ENCODE results near the gene VENTX.
"Not testable (repeated sequence)": the region's sequence is repeated elsewhere in the genome, so short reads cannot be mapped to it uniquely, and the experiment has no call there.

Gene VENTX

DNA sequence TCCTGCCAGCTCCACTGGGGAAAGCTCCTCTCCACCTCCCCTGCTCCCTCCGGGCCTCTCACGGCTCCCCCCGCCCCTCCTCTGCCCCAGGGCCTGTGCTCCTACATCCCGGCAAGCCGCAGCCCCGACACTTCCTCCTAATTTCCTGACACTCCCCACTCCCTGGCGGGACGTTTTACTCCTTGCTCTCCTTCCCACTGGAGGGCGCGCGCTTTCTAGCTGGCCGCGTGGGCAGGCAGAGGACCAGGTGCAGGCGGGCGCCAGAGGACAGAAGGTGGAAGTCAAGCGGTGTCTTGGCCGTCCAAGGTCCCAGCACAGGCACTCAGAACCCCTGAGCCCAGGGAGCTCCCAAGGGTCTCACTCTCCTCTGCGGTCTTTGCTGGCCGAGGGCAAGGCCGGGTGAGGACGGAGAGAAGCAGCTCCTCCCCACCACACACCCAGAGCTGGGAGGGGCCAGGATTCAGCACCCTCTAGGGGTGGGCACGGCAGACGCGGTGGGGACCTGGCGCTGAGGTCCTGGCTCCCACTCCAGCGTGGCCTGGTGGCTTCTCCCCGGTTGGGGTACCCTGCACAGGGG, 19.9 kb downstream of the VENTX start:
- peak; percentile 14 for DNase-seq (ENCODE audit: low spot score)

DNA sequence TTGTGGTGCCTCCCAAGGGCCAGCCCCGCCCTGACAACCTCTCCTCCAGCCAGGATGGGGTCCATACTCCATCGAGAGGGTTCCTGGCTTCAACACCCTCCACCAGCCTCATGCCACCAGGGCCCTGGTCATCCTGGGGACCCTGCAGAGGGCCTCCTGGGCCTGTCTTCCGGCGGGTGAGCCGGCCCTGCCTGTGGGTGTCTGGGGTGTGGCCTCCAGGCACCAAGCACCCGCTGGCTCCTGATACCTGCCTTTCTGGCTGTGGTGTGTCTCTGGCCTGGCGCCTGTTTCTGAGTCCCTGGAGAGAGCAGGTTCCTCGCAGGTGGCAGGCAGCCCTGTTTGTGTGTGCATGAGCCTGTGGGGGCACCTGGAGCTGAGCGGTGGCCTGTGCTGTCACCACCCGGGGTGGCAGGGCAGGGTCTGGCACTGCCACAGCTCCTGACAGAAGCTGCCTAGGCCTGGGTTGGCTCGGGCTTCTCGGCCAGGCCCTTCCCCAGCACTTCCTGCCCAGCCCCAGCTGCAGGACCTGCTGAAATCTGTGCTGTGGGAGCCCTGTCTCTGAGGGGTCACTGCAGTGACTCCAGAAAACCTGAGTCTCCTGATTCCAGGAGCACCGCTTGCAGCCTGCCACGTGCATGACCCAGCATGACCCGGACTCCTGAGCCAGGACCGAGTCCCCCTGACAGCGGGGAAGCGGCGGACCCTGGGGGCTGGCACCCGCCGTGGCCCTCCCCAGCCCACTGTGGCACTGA, 20.6 kb downstream of the VENTX start:
- DNase-seq (ENCODE audit: low spot score) = peak; percentile 43

DNA sequence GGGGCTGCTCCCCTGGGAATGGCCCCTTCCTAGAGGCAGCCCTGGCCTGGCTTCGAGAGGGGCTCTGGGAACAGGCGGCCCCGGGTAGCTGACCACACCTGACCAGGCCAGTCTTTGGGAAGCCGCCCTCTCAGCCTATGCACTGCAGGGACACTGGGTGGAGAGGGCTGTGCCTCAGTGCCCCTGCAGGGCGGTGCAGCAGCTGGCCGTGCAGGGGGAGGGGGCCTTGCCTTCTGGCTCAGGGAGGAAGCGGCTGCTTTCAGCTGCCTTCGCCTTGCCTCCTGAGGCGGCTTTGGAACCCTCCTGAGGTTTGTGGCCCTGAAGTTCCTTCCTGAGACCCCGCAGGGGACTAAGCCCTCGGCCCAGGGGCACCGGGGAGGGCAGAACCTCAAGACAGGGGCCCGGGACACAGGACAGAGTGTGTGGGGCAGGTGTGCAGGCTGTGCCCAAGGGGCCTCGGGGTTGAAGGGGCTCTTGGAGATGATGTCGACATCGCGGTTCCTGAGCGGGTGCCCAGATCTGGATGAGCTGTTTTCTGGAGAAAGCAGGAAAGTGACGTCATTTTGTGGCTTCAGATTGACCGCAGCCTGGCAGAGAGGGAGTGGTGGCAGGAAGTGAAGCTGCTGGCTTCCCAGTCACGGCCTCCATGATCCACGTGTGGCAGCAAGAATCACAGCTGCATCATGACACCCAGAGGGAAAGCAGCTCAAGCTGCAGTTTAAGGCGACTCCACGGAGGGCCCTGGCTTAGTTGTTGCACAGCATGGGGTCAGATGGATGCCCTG, 21.4 kb downstream of the VENTX start:
- DNase-seq (ENCODE audit: low spot score) = peak; percentile 95

DNA sequence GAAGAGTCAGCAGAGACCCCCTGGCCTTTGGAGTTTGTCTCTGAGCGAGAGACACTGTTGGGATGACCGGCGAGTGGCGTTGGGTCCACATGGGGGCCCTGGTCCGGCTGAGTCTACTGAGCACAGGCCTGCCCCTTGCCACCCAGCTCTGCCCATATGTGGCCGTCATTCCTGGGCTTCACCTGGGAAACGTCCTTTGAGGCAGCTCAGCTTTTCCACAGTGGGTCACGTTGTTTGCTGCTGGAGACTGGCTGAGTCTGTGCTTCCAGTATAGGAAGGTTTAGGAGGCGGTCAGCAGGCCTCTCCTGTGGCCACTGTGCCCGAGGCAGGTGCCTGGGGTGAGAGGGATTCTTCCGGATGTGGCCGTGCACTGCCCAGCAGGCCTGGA, 21.9 kb downstream of the VENTX start:
- no peak for DNase-seq (ENCODE audit: low spot score)

DNA sequence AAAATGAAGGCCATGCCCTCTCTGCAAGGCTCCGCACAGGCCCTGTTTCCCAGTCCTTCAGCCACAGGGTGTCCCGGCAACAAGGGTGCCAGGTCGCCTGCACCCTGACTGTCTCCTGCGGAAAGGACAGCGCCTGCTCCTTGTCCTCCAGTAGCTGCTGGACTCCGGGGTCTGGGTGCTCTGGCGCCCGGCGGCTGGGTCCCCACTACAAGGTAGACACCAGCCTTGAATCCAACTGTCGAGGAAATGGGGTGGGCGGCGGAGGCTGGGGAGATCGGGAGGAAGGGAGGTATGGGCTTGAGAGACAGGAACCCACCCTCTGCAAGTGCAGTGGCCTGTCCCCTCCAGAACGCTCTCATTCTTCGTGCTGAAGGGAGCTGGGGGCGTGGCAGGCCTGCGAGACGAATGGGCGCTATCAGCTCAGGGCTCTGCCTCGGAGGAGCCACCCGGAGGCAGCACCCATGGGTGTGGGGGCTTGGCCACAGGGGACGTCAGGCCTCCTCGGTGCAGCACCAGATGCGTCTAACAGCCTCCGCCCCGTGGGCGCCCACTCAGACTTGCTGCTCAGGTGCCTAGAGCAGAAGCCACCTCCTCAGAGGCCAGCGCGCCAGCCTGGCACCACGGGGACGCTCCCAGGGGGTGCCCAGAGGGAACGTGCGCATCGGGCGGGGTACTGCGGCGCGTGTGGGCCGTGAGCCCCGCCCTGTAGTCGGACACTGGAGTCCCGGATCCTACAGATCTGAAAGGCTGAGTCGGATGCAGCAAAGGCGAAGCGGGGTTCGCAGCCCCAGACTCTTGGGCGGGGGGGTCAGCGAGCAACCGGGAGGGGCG, 23.5 kb downstream of the VENTX start:
- DNase-seq (ENCODE audit: low spot score) = peak; percentile 64

DNA sequence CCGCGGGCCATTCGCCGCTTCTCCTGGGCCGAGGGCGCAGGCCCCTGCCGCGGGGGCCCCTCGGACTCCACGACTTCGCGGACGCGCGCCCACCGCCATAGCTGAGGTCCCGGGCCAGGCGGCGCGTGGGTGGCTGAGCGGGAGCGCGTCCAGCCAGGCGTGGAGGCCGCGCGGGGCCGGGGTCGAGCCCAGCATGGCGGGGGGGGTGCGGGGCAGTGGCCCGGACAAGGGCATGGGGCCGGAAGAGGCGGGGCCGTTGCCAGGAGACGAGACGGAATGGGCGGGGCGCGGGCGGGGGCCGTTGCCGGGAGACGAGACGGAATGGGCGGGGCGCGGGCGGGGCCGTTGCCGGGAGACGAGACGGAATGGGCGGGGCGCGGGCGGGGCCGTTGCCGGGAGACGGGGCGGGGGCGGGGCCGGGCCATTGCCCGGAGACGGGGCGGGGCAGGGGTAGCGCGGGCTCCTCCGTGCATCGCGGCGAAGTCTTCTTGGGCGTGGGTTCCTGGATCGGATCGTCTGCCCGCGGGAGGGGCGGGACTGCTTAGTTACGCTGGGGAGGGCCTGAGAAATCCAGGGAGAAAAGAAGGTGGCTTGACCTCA, 24.2 kb downstream of the VENTX start:
- peak; percentile 88 for DNase-seq (ENCODE audit: low spot score)

DNA sequence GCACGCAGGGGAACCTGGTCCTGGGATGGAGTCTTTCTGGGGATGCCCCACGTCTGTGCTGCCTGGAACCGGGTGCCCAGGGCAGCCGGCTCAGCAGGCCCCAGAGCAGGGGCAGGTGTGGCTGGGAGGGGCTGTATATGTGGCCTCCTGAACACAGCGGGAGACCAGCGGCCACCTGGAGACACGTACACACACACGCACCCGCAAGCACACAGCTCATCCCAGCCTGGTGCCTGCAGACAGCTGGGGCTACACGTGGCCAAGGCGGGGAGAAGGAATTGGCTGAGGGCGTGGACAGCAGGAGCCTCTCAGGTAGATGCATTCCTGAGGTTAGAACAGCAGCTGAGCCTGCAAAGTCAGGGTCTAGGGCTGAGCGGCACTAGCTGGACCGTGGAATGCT, 25.0 kb downstream of the VENTX start:
- no peak for DNase-seq (ENCODE audit: low spot score)

DNA sequence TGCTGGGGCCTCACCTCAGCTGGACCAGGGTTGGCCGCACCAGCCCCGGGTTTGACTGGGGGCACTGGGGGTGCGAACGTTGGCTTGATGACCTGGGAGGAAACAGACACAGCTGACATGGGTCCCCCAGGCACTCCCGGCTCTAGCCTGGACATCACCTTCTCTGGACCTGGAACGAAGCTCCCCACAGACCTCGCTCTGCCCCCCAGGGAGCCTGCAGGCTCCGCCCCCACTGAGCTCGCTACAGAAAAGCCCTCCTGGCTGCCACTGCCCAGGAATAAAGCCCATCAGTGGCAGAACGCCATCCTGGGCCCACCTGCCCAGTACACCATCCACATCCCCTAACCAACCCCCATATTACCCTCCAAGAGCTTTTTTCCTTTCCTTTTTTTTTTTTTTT, 26.0 kb downstream of the VENTX start:
- DNase-seq (ENCODE audit: low spot score) = no peak

DNA sequence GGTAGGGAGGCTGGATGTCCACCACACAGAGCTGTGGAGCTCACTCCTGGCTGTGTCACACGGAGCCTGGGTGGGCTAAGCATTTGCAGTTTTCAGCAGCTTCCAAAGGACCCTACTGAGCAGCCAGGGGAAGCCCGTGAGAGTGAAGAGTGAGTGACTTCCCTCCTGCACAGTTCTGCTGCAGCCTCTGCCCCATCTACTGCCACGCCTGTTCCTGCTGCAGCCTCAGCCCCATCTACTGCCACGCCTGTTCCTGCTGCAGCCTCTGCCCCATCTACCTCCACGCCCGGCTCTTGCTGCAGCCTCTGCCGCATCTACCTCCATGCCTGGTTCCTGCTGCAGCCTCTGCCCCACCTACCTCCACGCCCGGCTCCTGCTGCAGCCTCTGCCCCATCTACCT, 26.8 kb downstream of the VENTX start:
- peak; percentile 68 for DNase-seq (ENCODE audit: low spot score)

DNA sequence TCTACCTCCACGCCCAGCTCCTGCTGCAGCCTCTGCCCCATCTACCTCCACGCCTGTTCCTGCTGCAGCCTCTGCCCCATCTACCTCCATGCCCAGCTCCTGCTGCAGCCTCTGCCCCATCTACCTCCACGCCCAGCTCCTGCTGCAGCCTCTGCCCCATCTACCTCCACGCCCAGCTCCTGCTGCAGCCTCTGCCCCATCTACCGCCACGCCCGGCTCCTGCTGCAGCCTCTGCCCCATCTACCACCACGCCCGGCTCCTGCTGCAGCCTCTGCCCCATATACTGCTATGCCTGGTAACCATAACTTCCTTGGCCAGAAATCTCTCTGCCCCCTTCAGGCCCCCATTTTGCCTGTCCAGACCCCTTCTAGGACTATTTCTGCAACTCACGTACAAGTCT, 27.4 kb downstream of the VENTX start:
- DNase-seq (ENCODE audit: low spot score) = not testable (repeated sequence)

DNA sequence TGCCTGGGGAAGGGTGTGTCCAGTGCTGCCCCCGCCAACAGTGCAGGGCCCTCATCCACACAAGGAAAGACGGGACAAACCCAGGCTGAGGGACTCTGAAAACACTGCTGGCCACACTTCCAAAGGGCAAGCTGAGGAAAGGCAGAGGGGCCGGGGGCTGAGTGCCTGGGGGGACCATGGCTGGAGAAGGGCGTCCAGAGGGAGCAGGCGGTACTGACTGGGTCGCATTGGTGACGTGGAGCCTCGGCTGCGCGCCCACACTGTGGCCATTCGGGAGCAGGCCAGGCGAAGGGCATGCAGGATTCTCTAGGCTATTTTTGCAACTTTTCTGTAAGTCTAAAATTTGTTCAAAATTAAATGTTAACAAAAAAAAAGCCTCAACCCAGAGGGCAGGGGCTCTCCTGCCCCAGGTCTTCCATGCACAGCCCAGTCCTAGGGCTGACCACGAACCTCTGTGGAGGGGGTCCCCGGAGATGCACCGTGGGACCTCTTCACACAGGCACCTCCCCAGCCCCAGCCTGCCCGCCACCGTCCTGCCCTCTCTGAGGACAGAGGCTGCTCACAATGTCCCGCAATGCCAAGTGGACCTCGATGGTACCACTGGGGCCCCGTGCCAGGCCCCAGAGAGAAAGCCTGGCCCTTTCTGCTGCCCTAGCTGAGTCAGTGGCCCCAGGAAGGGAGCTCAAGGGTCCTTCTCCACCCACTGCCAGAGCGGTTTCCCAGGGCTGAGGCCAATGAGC, 28.6 kb downstream of the VENTX start:
- DNase-seq (ENCODE audit: low spot score) = no peak

DNA sequence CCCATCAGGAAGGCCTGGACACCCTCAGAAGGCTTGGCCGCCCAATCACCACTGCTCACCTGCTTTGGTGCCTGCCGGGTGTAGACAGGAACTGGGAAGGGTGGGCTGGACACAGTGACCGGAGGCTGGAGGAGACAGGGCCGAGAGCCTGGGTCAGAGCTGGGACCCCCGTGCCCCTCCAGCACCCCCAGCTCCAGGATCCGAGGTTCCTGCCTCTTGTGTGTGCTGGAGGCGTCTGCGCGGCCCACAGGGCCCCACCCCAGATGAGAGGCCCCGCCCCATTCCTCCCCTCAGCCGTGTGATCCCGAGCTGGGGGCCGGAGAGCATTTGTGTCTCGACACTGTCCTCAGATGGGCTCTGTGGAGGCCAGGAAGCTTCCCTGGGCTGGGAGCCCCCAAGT, 29.6 kb downstream of the VENTX start:
- DNase-seq (ENCODE audit: low spot score) = no peak

DNA sequence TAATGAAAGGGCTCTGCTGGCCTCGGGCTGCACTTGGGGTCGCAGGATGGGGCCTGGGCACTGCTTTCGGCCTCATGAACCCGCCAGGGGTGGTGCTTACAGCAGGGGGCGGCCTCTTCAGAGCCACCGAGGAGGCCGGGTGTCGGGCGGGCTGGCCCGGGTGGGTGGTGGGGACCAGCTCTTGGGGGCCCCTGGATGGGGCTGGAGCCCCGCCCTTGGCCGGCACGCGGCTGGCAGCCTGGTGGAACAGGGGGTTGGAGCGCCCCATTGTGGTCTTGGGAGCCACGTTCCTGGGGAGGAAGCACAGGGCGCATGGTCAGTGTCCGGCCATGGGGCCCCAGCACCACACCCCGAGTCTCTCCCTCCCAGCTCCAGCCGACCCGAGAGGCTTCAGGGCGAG, 30.2 kb downstream of the VENTX start:
- DNase-seq (ENCODE audit: low spot score) = no peak

DNA sequence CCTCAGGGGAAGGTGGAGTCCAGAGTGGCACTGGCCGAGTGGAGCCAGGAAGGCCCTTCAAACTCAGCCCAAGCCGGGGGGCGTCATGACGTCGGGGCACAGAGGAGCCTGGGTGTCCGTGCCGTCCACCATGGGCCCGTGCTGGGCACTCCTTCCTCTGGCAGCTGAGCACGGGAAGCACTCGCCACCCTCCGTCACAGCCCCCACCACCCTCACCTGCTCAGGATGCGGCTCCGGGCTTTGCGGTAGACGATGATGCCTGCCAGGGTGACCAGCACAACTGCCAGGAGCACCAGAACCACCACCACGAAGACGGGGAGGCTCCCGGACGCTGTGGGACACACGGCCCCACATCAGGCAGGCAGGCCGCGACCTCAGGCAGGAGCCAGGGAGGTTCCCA, 30.9 kb downstream of the VENTX start:
- no peak for DNase-seq (ENCODE audit: low spot score)

DNA sequence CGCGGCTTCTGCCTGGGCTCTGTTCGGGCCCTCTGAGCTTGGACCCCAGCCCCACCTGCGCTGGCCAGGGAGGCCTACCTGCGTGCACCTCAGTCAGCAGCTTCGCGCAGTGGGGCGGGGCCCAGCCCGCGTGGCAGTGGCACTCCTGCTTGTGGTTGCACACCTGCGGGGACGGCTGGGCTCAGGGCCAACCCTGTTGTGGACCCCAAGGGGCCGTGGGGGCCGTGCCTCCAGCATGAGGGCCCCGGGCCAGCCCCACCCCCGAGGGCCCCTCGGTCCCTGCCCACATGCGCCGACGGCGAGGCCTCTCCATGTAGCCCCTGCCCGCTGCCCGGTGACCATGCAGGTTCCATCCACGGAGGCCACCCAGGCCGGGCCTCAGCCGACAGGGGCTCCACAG, 31.7 kb downstream of the VENTX start:
- DNase-seq (ENCODE audit: low spot score) = no peak

DNA sequence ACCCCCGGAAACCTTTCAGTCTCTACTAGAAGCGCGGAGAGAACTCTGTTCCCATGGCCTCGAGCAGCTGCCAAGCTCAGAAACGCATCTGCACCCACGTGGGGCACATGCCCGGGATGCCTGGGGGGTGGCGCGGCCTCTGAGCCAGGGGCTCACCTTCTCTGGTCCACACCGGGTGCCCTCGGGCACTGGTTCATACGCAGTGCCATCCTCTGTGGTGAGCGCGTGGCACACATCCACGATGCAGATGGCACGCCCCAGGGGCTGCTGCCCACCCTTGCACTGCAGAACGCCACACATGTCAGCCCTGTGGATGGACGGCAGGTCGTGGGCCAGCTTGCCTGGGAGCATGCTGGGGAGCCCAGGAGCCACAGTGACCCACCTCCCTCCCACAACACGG, 32.5 kb downstream of the VENTX start:
- no peak for DNase-seq (ENCODE audit: low spot score)

DNA sequence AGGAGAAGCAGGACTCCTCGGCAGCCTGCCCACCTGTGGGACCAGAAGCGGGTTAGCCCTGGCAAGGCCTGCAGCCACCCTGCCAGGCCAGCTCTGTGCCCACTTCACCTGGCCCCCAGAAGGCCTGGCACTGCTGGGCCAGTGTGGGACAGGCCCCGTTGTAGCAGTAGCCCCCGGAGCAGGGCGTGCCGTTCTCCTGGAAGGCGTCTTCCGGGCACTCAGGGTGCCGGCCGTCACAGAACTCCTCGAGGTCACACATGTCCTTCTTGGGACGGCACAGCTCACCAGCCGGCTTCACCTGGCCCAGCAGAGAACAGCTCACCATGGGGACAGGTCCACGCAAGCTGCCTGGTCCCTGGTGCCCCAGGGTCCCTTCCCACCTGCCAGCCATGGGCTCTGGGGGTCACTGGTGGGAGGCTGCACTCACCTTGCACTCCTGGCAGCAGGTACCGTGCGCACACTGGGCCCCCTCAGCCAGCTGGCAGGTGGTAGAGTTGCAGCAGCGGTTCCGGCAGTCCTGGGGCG, 33.2 kb downstream of the VENTX start:
- no peak for DNase-seq (ENCODE audit: low spot score)

DNA sequence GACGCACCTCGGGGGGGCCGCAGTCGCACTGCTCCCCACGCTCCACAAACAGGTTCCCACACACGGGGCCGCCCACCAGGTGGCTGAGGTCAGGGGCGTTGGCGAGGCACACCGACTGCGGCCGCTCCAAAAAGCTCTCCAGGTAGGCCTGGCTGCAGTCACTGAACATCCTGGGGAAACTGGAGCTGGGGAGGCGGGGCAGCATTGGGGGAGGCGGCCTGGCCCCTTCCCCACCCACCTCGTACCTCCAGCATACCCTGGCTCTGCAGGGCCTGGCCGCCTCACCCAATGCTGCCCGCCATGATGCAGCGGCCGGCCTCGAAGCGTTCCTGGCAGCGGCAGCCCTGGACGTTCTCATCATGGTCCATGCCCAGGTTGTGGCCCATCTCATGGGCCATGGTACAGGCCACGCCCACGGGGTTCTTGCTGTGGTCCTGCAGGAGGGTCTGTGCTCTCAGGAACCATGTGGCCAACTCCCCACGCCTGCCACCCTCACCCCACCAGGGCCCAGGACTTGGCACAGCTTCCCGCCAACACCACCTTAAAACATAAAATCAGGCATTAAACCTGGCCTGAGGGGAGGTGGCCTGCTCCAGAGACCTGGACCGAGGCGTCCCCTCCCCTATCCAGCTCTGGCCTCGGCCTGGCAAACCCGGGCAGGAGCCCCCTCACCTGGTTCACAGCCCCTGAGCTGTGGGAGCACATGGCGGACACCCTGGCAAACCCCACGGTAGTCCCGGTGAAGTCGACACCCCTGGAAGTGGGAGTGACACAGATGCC, 34.1 kb downstream of the VENTX start:
- DNase-seq (ENCODE audit: low spot score) = no peak

DNA sequence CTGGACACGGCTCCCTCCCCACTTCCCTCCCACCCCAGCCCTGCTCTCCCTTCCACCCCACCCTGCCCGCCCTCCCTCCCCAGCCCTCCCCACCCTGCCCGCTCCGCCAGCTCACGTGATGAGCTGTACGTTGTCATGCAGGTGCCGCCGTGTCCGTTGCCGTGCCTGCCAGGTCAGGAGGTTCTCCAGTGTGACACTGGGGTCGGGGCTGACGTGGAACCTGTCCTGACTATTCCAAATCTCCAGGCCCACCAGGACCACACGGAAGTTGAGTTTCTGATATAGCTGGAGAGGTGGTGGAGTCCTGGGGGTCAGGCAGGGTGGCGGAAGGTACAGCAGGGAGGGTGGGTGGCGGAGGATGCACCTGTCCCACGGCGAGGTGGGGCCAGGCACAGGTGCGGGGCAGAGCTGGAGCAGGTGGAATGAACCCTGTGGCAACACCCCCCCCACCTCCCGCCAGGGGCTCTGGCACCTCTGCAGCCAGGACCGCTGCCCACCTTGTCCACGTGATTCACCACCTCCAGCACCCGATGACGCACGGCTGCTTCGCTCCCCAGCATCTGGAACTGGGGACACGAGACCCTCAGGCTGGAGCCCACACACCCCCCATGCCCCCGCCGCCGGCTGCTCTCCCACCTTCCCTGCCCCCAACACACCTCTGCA, 34.8 kb downstream of the VENTX start:
- no peak for DNase-seq (ENCODE audit: low spot score)

DNA sequence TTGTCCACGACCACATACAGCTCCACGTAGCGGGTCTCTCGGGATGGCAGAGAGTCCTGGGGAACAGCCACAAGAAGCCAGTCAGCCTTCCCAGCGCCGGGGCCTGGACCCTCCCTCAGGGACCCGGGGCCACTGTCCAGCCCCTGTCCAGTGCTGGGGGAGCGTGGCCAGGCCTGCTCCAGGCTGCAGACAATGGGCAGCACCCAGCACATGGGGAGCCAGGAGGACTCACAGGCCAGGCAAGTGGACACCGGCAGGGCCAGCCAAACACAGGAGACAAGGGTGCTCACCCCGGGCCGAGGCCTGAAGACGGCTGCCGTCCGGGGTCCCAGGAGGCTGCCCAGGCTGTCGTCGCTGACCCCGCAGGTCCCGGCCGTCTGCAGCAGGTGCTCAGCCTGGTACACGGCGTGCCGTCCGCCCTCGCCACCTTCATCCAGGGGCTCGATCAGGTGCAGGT, 35.3 kb downstream of the VENTX start:
- DNase-seq (ENCODE audit: low spot score) = no peak

Measured in CD4-positive, alpha-beta T cell treated with Interleukin-2 at 100 ng/mL for 4 hours (primary cell).